ENCODE data around the gene KRTAP12-1. TPM values are rescaled to one million over a fixed set of nuclear protein-coding genes. Genes with fewer than 3 reads are reported as not detected.

KRTAP12-1 gene
- total RNA-seq, 1 experiment from 2014 or later = 0.80 TPM

- no peak for DNase-seq (ENCODE audit: low spot score)
- Histone ChIP-seq H3K4me3 (ENCODE audit: low read depth, low read length, poor library complexity, severe bottlenecking) (no peak overlapping the region), H3K27ac (ENCODE audit: low read depth, low read length, poor library complexity, severe bottlenecking) (no peak overlapping the region), H3K9me3 (ENCODE audit: low read depth, low read length, poor library complexity, severe bottlenecking) (no peaks in the 10 kb centered on the region), H3K4me1 (ENCODE audit: insufficient read depth, low read length, poor library complexity, severe bottlenecking) (peaks cover 5% of the 10 kb centered on the region), H3K27me3 (replicated peaks; ENCODE audit: insufficient read depth, low read depth, low read length, poor library complexity) (no peaks in the 10 kb centered on the region), H3K36me3 (ENCODE audit: insufficient read depth, low read length, poor library complexity, severe bottlenecking) (peaks cover 2% of the 10 kb centered on the region)
- POLR2A ChIA-PET (ENCODE audit: low non-redundant PET) = no interaction called here
- CTCF ChIA-PET = no interaction called here
- TF ChIP-seq EZH2 (IDR thresholded peaks at IDR 0.05; ENCODE audit: borderline replicate concordance, low read depth, low read length, poor library complexity, severe bottlenecking) (no peak), CTCF (conservative IDR thresholded peaks at IDR 0.05; ENCODE audit: low read depth, low read length) (no peak)
- intact Hi-C loops (cut with micrococcal nuclease; ENCODE audit: unreplicated experiment) = no loop called here
- no TSS peak for BruUV-seq (replicated peaks)
Measured at GRCh38 chr21:44727321-44727720, 45.4 kb upstream of the KRTAP12-1 start.

GRCh38 chr21:44726826-44727225, 44.9 kb upstream of the KRTAP12-1 start:
- intact Hi-C loops (cut with micrococcal nuclease; ENCODE audit: unreplicated experiment) = no loop called here
- Histone ChIP-seq H3K4me3 (ENCODE audit: low read depth, low read length, poor library complexity, severe bottlenecking) (no peak overlapping the region), H3K9me3 (ENCODE audit: low read depth, low read length, poor library complexity, severe bottlenecking) (no peaks in the 10 kb centered on the region), H3K27me3 (replicated peaks; ENCODE audit: insufficient read depth, low read depth, low read length, poor library complexity) (no peaks in the 10 kb centered on the region), H3K27ac (ENCODE audit: low read depth, low read length, poor library complexity, severe bottlenecking) (no peak overlapping the region), H3K4me1 (ENCODE audit: insufficient read depth, low read length, poor library complexity, severe bottlenecking) (peaks cover 5% of the 10 kb centered on the region), H3K36me3 (ENCODE audit: insufficient read depth, low read length, poor library complexity, severe bottlenecking) (peaks cover 2% of the 10 kb centered on the region)
- DNase-seq (ENCODE audit: low spot score) = no peak
- ChIA-PET POLR2A (ENCODE audit: low non-redundant PET) (no interaction called here), CTCF (no interaction called here)
- TF ChIP-seq EZH2 (IDR thresholded peaks at IDR 0.05; ENCODE audit: borderline replicate concordance, low read depth, low read length, poor library complexity, severe bottlenecking) (no peak), CTCF (conservative IDR thresholded peaks at IDR 0.05; ENCODE audit: low read depth, low read length) (no peak)
- no TSS peak for BruUV-seq (replicated peaks)

- Histone ChIP-seq H3K36me3 (ENCODE audit: insufficient read depth, low read length, poor library complexity, severe bottlenecking) (peaks cover 2% of the 10 kb centered on the region), H3K9me3 (ENCODE audit: low read depth, low read length, poor library complexity, severe bottlenecking) (no peaks in the 10 kb centered on the region), H3K4me1 (ENCODE audit: insufficient read depth, low read length, poor library complexity, severe bottlenecking) (peaks cover 5% of the 10 kb centered on the region), H3K27ac (ENCODE audit: low read depth, low read length, poor library complexity, severe bottlenecking) (no peak overlapping the region), H3K4me3 (ENCODE audit: low read depth, low read length, poor library complexity, severe bottlenecking) (no peak overlapping the region), H3K27me3 (replicated peaks; ENCODE audit: insufficient read depth, low read depth, low read length, poor library complexity) (no peaks in the 10 kb centered on the region)
- TF ChIP-seq CTCF (conservative IDR thresholded peaks at IDR 0.05; ENCODE audit: low read depth, low read length) (no peak), EZH2 (IDR thresholded peaks at IDR 0.05; ENCODE audit: borderline replicate concordance, low read depth, low read length, poor library complexity, severe bottlenecking) (no peak)
- ChIA-PET POLR2A (ENCODE audit: low non-redundant PET) (no interaction called here), CTCF (interaction anchor here (1.1 kb wide), 1 partner anchor 26 kb away, joined by 4 read pairs; no protein-coding TSS in a partner anchor)
- intact Hi-C loops (cut with micrococcal nuclease; ENCODE audit: unreplicated experiment) = no loop called here
- BruUV-seq (replicated peaks) = no TSS peak
- no peak for DNase-seq (ENCODE audit: low spot score)
Measured at GRCh38 chr21:44724926-44725325, 43.0 kb upstream of the KRTAP12-1 start.
